Left cardiac atrium (tissue), 4 donors: ENCODE results near the gene IRF3. TPM values are rescaled to one million over a fixed set of nuclear protein-coding genes. Genes with fewer than 3 reads are reported as not detected.

Experiments
- ATAC-seq, 2 donors: fragments of 200-7000 bp; cut with Tn5 transposase; one replicate each; pipeline ENCODE4 v1.9.1; 2020; ENCODE audit warnings: mild to moderate bottlenecking in 2 of 2, moderate library complexity in 2 of 2
- DNase-seq: peaks from one replicate; pipeline ENCODE4 v3.0.0-alpha.2; 2020
- intact Hi-C, 2 donors: fragments of 100-400 bp; cut with DNase I; formaldehyde crosslinking; loops; one replicate each; pipeline versions ENCODE4 v1.14.1 to v1.15.1; 2022 to 2023
- total RNA-seq, 2 donors: library from RNA; stranded (reverse); fragmentation: NEBNext Ultra II Directional; extraction: Animal tissue kit (Norgen Biotek cat#: 25700); gene quantifications; one replicate each; pipeline ENCODE4 v1.2.1, GENCODE V29; 2021
- donor health status: DM: no; HTN: yes; CAD: no.
- donor health status: DM: no; HTN: yes; CAD: no; lungs with severe emphysema.
- donor health status: DM: yes; HTN: yes; CAD: no.
- donor health status: Dilated cardiomyopathy.

IRF3 gene
- total RNA-seq, 2 donors from 2014 or later: 46.3 to 48.1 TPM

GRCh38 chr19:49656456-49657109 lies 9.1 kb downstream of the IRF3 start:
- DNase-seq: no peak
- intact Hi-C loops: no loop called here
- no peak for ATAC-seq

GRCh38 chr19:49655570-49656455 lies 9.8 kb downstream of the IRF3 start:
- no peak for ATAC-seq
- DNase-seq: no peak
- intact Hi-C loops: no loop called here

GRCh38 chr19:49654581-49654980 lies 11.1 kb downstream of the IRF3 start:
- DNase-seq (no peak), ATAC-seq (no peak)
- intact Hi-C loops: no loop called here

GRCh38 chr19:49653466-49653806 lies 12.2 kb downstream of the IRF3 start:
- intact Hi-C loops: no loop called here
- ATAC-seq: no peak

GRCh38 chr19:49652551-49653465 lies 12.8 kb downstream of the IRF3 start:
- intact Hi-C loops: no loop called here
- ATAC-seq (no peak), DNase-seq (no peak)

More at GRCh38 chr19:49653466-49653806, 12.2 kb downstream of the IRF3 start:
- no peak for DNase-seq

- no peak for DNase-seq
- ATAC-seq: no peak
- intact Hi-C loops: no loop called here
Observed at GRCh38 chr19:49651820-49652550, 13.7 kb downstream of the IRF3 start.

- no peak for ATAC-seq
- intact Hi-C loops: no loop called here
Observed at GRCh38 chr19:49651029-49651819, 14.4 kb downstream of the IRF3 start.

GRCh38 chr19:49646586-49646985 lies 19.1 kb downstream of the IRF3 start:
- ATAC-seq: no peak
- intact Hi-C loops: no loop called here
- DNase-seq: no peak

More at GRCh38 chr19:49651029-49651819, 14.4 kb downstream of the IRF3 start:
- no peak for DNase-seq

- ATAC-seq (no peak), DNase-seq (no peak)
- intact Hi-C loops: no loop called here
Observed at GRCh38 chr19:49645995-49646394, 19.7 kb downstream of the IRF3 start.

GRCh38 chr19:49645592-49645991 lies 20.1 kb downstream of the IRF3 start:
- intact Hi-C loops: no loop called here
- DNase-seq (no peak), ATAC-seq (no peak)

- ATAC-seq (no peak), DNase-seq (no peak)
- intact Hi-C loops: no loop called here
Observed at GRCh38 chr19:49643466-49643865, 22.2 kb downstream of the IRF3 start.

GRCh38 chr19:49642492-49643035 lies 23.1 kb downstream of the IRF3 start:
- no peak for DNase-seq
- intact Hi-C loops: no loop called here
- no peak for ATAC-seq

- DNase-seq (peak; percentile 100), ATAC-seq (peak; percentile 80 to 81)
- intact Hi-C loops: no loop called here
Observed at GRCh38 chr19:49641688-49642491, 23.8 kb downstream of the IRF3 start, which contains the start of gene SCAF1. SCAF1 (plus strand) TSS chr19:49642209; CDS start chr19:49645027, 2,818 bp downstream.

- ATAC-seq (peak; percentile 73 to 76), DNase-seq (peak; percentile 100)
- intact Hi-C loops: no loop called here
Observed at GRCh38 chr19:49640113-49640898, 25.4 kb downstream of the IRF3 start, which contains the start of gene RRAS. RRAS (minus strand) TSS chr19:49640143; CDS start chr19:49640098, 45 bp downstream.

GRCh38 chr19:49639401-49640112 lies 26.1 kb downstream of the IRF3 start:
- DNase-seq: no peak
- ATAC-seq: no peak
- intact Hi-C loops: loop anchor here in 1 of 2 donors (2.0 kb wide), 1 partner anchor 49 kb away; the partner anchor contains the start of gene PRR12
